Measurements from ENCODE around the gene CERS6.

The CERS6 gene

DNA sequence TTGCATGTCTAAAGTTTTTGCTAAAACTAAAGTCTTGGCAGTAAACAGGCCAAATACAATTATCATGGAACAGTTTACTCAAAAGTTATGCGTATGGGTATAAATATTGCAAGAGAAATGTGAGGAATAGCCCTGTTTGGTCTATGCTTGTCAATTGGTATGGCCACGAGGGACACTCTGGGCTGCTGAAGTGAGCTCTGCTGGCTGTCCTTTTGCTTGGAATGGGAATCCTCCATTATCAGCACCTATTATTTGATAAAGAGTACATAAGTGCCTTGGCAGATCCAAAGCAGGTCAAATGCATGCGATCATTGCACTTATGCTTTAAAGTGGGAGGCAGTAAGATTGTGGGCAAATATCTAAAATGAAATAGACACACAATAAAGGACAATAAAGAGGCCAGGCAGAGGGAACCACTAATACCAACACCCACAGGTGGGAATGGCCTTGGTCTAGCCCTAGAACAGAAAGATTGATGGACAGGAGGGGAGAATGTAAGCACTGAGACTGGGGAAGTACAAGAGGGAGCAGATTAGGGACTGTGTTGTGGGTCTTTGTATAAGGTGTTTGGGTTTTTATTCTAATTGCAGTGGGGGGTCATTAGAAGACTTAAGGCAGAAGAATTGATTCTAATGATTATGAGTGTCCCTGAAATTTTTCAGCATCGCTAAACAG, 286.3 kb downstream of the CERS6 start:
- H3K27ac ChIP-seq (ENCODE audit: low read depth, low read length) = no peak overlapping the region
- 95% methylated on average over 4 of the region's 4 CpGs for WGBS
- no peak overlapping the region for H3K9ac ChIP-seq (ENCODE audit: low read depth, low read length)
- H3K4me1 ChIP-seq (ENCODE audit: insufficient read depth, low read length) = no peaks in the 10 kb centered on the region; the same call in 1 of the 2 replicates
- no peaks in the 10 kb centered on the region for H3K9me3 ChIP-seq (ENCODE audit: insufficient read depth, low read depth, low read length)
- H3K36me3 ChIP-seq (ENCODE audit: insufficient read depth, low read length) = no peaks in the 10 kb centered on the region
- no peaks in the 10 kb centered on the region for H3K27me3 ChIP-seq (ENCODE audit: insufficient read depth, low read length)
- H3K4me3 ChIP-seq (ENCODE audit: low read length) = no peak overlapping the region

DNA sequence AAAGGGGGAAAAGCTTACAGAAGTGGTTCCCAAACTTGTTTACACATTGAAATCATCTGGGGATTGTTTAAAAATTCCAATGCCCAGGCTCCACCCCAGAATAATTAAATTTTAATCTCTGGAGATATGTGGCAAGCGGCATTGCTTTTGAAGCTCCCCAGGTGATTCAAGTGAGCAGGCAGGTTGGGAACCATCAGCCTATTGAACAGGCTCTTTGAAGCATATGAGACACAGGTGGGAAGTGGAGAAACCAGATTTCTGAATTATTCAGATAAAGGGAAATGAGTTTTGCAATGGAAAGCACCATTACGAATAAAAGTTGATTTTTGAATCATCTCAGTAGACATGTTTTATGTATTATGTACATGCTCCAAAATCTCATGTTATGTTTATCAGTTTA, 288.8 kb downstream of the CERS6 start:
- H3K9ac ChIP-seq (ENCODE audit: low read depth, low read length) = no peak overlapping the region
- no peaks in the 10 kb centered on the region for H3K27me3 ChIP-seq (ENCODE audit: insufficient read depth, low read length)
- H3K4me3 ChIP-seq (ENCODE audit: low read length) = no peak overlapping the region
- peaks cover 4% of the 10 kb centered on the region for H3K4me1 ChIP-seq (ENCODE audit: insufficient read depth, low read length)
- WGBS = 96% methylated on average over 2 of the region's 2 CpGs
- no peak overlapping the region for H3K27ac ChIP-seq (ENCODE audit: low read depth, low read length)
- no peaks in the 10 kb centered on the region for H3K36me3 ChIP-seq (ENCODE audit: insufficient read depth, low read length)
- H3K9me3 ChIP-seq (ENCODE audit: insufficient read depth, low read depth, low read length) = no peaks in the 10 kb centered on the region

DNA sequence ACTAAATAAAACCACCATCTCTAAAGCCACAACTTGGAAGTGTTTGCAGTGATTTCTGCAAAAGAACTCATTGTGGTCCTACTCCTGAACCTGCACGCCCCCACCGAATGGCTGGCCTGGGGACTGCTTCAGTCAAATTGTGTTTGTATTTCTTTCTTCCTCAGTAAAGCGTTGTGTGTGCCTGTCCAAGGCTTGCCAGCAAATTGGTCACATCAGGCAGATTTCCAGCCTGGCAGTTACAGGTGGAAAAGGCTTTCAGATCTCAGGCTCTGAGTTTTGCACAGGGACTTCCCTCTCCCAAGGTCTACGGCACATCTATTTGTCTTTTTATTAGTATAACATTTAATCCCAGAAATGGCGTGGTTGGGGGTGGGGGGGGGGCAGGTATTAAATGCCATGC, 292.4 kb downstream of the CERS6 start:
- no peak overlapping the region for H3K4me3 ChIP-seq (ENCODE audit: low read length)
- 92% methylated on average over 4 of the region's 5 CpGs for WGBS
- no peak overlapping the region for H3K27ac ChIP-seq (ENCODE audit: low read depth, low read length)
- H3K36me3 ChIP-seq (ENCODE audit: insufficient read depth, low read length) = no peaks in the 10 kb centered on the region
- H3K9ac ChIP-seq (ENCODE audit: low read depth, low read length) = no peak overlapping the region
- no peaks in the 10 kb centered on the region for H3K9me3 ChIP-seq (ENCODE audit: insufficient read depth, low read depth, low read length)
- peaks cover 9% of the 10 kb centered on the region for H3K4me1 ChIP-seq (ENCODE audit: insufficient read depth, low read length)
- H3K27me3 ChIP-seq (ENCODE audit: insufficient read depth, low read length) = no peaks in the 10 kb centered on the region

DNA sequence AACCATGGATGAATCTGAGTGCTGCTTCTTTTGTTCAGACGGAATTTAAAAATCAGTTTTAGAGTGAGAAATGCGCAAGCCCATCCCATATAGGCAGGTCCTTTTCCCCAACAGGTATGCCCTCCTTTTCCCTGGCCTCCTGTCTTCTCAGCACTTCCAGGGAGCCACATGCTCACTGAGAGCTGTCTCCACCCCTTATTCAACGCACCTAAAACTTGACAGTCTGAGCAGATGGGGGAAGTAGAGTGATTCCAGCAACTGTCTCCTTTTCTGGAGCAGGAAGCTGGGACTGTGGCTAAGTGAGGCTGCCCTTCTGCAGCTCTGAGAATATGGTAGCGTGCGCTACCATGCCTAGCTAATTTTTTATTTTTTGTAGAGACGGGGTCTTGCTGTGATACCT, 293.2 kb downstream of the CERS6 start:
- Histone ChIP-seq H3K36me3 (ENCODE audit: insufficient read depth, low read length) (no peaks in the 10 kb centered on the region), H3K9me3 (ENCODE audit: insufficient read depth, low read depth, low read length) (no peaks in the 10 kb centered on the region), H3K4me1 (ENCODE audit: insufficient read depth, low read length) (peaks cover 10% of the 10 kb centered on the region), H3K4me3 (ENCODE audit: low read length) (no peak overlapping the region), H3K27me3 (ENCODE audit: insufficient read depth, low read length) (no peaks in the 10 kb centered on the region), H3K9ac (ENCODE audit: low read depth, low read length) (no peak overlapping the region), H3K27ac (ENCODE audit: low read depth, low read length) (no peak overlapping the region)
- WGBS = 87% methylated on average over 6 of the region's 6 CpGs

DNA sequence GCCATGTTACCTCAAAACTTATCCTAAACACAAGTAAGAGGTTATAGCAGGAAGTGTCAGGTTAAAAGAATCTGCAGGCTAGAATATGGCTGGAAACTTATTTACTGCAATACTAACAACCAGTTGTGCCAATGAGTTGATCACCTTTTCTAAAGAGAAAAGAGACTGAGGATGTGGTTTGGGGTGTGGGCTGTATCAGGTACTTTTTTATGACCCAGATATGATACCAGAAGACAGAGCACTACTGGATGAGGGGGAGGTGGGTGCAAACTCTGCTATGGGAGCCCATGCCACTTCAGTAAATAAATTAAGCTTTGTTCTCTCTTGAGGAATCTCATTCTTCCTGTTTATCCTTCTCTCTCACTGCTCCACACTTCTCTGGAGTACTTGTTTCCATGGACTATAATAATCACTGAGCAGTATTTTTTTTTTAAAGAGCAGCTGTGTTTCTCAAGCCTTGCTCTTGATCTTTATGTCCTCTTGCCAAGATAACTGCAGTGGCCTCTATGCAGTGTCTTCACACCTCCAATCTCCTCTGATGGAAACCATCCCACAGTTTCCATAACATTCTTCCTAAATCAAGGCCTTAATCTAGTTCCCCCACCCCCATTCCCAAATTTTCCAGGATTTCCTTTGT, 295.1 kb downstream of the CERS6 start:
- no peak overlapping the region for H3K4me3 ChIP-seq (ENCODE audit: low read length)
- no peaks in the 10 kb centered on the region for H3K36me3 ChIP-seq (ENCODE audit: insufficient read depth, low read length)
- no peak overlapping the region for H3K27ac ChIP-seq (ENCODE audit: low read depth, low read length)
- H3K27me3 ChIP-seq (ENCODE audit: insufficient read depth, low read length) = no peaks in the 10 kb centered on the region
- H3K4me1 ChIP-seq (ENCODE audit: insufficient read depth, low read length) = peaks cover 10% of the 10 kb centered on the region
- H3K9me3 ChIP-seq (ENCODE audit: insufficient read depth, low read depth, low read length) = no peaks in the 10 kb centered on the region
- H3K9ac ChIP-seq (ENCODE audit: low read depth, low read length) = no peak overlapping the region

DNA sequence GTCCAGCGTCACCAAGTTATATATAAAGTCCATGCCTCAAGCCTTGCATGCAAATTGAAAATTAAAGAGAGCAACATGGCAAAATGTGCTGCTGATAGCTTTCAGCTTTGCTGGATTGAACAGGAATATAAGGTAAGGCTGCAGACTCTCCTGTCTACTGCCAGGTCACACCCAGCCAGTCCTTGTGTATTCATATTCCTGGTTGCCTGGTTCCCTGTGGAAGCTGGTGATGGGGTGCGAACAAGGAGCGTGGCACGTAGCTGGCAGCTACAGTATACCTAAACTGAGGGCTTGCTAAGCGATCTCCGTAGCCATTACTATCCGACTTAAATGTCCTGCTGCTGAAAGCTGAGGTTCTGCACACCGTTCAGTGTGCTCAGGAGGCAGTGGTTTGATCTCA, 296.3 kb downstream of the CERS6 start:
- 94% methylated on average over 8 of the region's 8 CpGs for WGBS

DNA sequence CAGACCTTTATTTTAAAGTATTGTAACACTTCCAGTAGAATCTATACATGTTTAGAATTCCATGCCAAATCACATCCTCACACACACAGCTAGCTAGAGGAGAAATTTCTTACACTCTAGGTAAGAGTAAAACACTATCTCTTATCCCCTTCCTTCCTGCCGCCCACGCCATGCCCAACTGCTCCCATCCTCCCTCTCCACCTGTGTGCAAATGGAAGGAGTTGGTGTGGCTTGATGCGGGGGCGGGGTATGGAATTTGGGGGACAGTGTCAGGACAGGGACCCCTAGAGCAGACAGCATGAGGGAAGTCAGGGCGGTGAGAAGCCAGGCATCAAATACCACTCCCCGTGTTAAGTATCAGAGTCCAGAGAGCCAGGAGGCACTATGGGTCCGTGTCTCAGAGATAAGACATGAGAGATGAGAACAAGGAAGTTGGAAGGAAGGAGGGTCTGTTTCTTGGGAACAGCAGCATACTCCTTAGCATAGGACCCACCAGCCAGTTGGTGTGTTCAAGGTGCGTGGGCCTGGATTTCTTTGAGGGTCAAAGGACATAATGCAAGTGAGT, 297.8 kb downstream of the CERS6 start:
- no peak overlapping the region for H3K27ac ChIP-seq (ENCODE audit: low read depth, low read length)
- H3K9ac ChIP-seq (ENCODE audit: low read depth, low read length) = no peak overlapping the region
- no peaks in the 10 kb centered on the region for H3K36me3 ChIP-seq (ENCODE audit: insufficient read depth, low read length)
- H3K4me1 ChIP-seq (ENCODE audit: insufficient read depth, low read length) = peaks cover 9% of the 10 kb centered on the region
- no peaks in the 10 kb centered on the region for H3K9me3 ChIP-seq (ENCODE audit: insufficient read depth, low read depth, low read length)
- 94% methylated on average over 5 of the region's 8 CpGs for WGBS
- no peak overlapping the region for H3K4me3 ChIP-seq (ENCODE audit: low read length)
- H3K27me3 ChIP-seq (ENCODE audit: insufficient read depth, low read length) = no peaks in the 10 kb centered on the region

More for the DNA sequence above, 296.3 kb downstream of the CERS6 start:
- Histone ChIP-seq H3K36me3 (ENCODE audit: insufficient read depth, low read length) (no peaks in the 10 kb centered on the region), H3K27me3 (ENCODE audit: insufficient read depth, low read length) (no peaks in the 10 kb centered on the region), H3K9me3 (ENCODE audit: insufficient read depth, low read depth, low read length) (no peaks in the 10 kb centered on the region), H3K4me1 (ENCODE audit: insufficient read depth, low read length) (peaks cover 10% of the 10 kb centered on the region), H3K9ac (ENCODE audit: low read depth, low read length) (no peak overlapping the region), H3K27ac (ENCODE audit: low read depth, low read length) (no peak overlapping the region), H3K4me3 (ENCODE audit: low read length) (no peak overlapping the region)

DNA sequence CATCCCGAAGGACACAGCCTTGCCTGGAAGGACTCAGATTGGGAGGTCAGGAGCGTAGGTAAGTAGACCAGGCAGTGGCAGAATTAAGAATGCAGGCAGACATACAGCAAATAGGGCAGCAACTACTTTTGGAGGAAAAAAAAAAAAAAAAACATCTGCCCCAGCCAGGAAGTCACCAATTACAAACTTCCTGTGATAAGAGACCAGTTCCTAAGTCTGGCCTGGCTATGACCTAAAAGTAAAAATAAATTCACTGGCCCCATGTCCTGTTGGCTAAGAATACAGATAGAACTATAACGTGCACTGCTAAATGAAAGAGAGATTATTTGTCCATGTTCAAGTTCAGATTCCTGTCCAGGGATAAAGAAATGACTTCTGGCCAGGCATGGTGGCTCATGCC, 301.2 kb downstream of the CERS6 start:
- WGBS = 93% methylated on average over 3 of the region's 3 CpGs
- Histone ChIP-seq H3K4me3 (ENCODE audit: low read length) (no peak overlapping the region), H3K4me1 (ENCODE audit: insufficient read depth, low read length) (peaks cover 6% of the 10 kb centered on the region; the same call in 1 of the 2 replicates), H3K27ac (ENCODE audit: low read depth, low read length) (no peak overlapping the region), H3K27me3 (ENCODE audit: insufficient read depth, low read length) (no peaks in the 10 kb centered on the region), H3K9ac (ENCODE audit: low read depth, low read length) (no peak overlapping the region), H3K36me3 (ENCODE audit: insufficient read depth, low read length) (no peaks in the 10 kb centered on the region), H3K9me3 (ENCODE audit: insufficient read depth, low read depth, low read length) (no peaks in the 10 kb centered on the region)

DNA sequence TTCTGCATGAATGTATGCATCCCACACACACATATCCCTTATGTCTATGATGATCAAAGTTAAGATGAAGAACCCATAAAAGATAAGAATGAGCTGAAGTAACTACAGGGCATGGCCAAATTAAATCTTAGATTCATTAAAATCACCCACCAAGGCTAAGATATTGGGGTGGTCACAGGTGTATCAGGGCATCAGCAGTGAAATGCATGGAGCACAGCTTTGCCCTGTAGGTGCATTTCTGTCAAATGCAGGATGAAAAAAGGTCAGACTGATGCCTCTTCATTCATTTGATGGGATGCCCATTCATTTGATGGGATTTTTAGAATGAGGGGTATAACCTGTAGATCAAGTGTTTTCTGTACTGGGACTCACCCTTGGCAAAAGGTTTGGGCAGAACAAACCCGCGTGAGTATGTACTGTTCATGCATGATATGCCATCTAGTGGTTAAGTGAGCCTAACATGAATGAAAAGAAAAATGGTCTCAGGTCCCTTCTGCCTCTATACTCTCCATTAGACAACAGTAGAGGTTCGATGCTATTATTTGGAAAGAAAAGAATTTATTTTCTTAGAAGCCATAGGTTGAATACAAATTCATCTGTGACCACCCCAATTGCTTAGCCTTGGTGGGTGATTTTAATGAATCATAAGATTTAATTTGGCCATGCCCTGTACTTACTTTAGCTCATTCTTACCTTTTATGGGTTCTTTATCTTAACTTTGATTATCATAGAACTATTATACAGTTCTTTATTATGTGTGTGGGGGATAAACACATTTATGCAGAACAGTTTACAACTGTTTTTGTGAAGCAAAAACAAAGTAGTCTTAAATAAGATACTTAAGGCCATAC, 303.1 kb downstream of the CERS6 start:
- Histone ChIP-seq H3K9ac (ENCODE audit: low read depth, low read length) (no peak overlapping the region), H3K4me1 (ENCODE audit: insufficient read depth, low read length) (no peaks in the 10 kb centered on the region), H3K27me3 (ENCODE audit: insufficient read depth, low read length) (no peaks in the 10 kb centered on the region), H3K27ac (ENCODE audit: low read depth, low read length) (no peak overlapping the region), H3K9me3 (ENCODE audit: insufficient read depth, low read depth, low read length) (no peaks in the 10 kb centered on the region), H3K4me3 (ENCODE audit: low read length) (no peak overlapping the region), H3K36me3 (ENCODE audit: insufficient read depth, low read length) (no peaks in the 10 kb centered on the region)
- 65% methylated on average over 3 of the region's 3 CpGs for WGBS

DNA sequence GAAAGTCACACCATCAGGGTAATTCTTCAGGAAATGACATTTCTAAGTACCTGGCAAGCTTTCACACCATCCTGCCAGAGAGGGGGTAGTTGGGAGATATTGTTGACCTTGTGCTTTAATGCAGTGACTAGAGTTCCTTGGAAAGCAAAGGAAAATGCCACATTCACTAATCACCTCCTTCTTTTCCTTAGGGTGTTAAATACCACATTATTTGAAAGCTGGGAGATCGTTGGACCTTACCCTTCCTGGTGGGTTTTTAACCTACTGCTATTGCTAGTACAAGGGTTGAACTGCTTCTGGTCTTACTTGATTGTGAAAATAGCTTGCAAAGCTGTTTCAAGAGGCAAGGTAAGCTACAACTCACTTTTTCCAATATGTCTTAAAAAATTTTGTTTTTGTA, 309.3 kb downstream of the CERS6 start:
- Histone ChIP-seq H3K27me3 (ENCODE audit: insufficient read depth, low read length) (no peaks in the 10 kb centered on the region), H3K9ac (ENCODE audit: low read depth, low read length) (no peak overlapping the region), H3K36me3 (ENCODE audit: insufficient read depth, low read length) (peaks cover 17% of the 10 kb centered on the region), H3K4me1 (ENCODE audit: insufficient read depth, low read length) (no peaks in the 10 kb centered on the region), H3K27ac (ENCODE audit: low read depth, low read length) (no peak overlapping the region), H3K9me3 (ENCODE audit: insufficient read depth, low read depth, low read length) (no peaks in the 10 kb centered on the region), H3K4me3 (ENCODE audit: low read length) (no peak overlapping the region)
- 100% methylated on average over 1 of the region's 1 CpG for WGBS

DNA sequence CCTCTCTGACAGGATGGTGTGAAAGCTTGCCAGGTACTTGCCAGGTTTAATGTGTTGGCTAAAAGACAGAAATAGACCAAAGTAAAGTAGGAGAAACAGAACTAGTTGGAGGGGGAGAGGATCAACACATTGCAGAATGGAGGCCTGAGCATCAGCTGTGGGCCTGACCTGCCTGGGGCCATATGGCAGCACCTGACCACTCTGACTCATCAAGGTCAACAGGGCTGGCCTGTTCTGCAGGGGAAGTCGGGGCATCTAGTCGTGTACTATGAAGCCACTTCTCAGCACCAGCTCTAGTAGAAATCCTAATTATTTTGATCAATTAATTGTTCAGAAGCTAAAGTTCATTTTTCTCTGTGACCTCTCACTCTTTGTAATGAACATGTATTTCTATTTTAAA, 310.5 kb downstream of the CERS6 start:
- Histone ChIP-seq H3K4me1 (ENCODE audit: insufficient read depth, low read length) (no peaks in the 10 kb centered on the region), H3K4me3 (ENCODE audit: low read length) (no peak overlapping the region), H3K36me3 (ENCODE audit: insufficient read depth, low read length) (peaks cover 17% of the 10 kb centered on the region), H3K27ac (ENCODE audit: low read depth, low read length) (no peak overlapping the region), H3K9ac (ENCODE audit: low read depth, low read length) (no peak overlapping the region), H3K27me3 (ENCODE audit: insufficient read depth, low read length) (no peaks in the 10 kb centered on the region), H3K9me3 (ENCODE audit: insufficient read depth, low read depth, low read length) (no peaks in the 10 kb centered on the region)
- 90% methylated on average over 2 of the region's 2 CpGs for WGBS

Data from HUES64 (cell line).